ENCODE data around the gene RDH11. TPM values are rescaled to one million over a fixed set of nuclear protein-coding genes. Genes with fewer than 3 reads are reported as not detected.

RDH11 gene
- polyA plus RNA-seq, 1 of the 3 experiments (the other 2 are of a cell fraction) = 44.7 TPM

- Histone ChIP-seq H4K20me1 (ENCODE audit: insufficient read depth) (peaks cover 10% of the 10 kb centered on the region; the same call in 1 of the 2 replicates), H3K4me1 (ENCODE audit: control insufficient read depth in 1 of 2, insufficient read depth in 2 of 2, low read depth in 1 of 2, low read length in 1 of 2) (peaks cover 6 to 9% of the 10 kb centered on the region in 2 experiments; a peak in 2 of 4 replicates), H3F3A (replicated peaks; ENCODE audit: insufficient read depth) (peaks cover 4% of the 10 kb centered on the region), H3K27me3 (ENCODE audit: insufficient read depth) (no peaks in the 10 kb centered on the region), H3K4me2 (no peak overlapping the region), H3K4me3 (ENCODE audit: low read depth in 2 of 2, low read length in 1 of 2) (no peak overlapping the region), H3K79me2 (ENCODE audit: insufficient read depth) (peaks cover 22% of the 10 kb centered on the region), H3K36me3 (replicated peaks in 1 of 2; ENCODE audit: control insufficient read depth in 1 of 2, insufficient read depth in 2 of 2, low read length in 1 of 2) (no peaks in the 10 kb centered on the region), H2AFZ (ENCODE audit: low read depth) (no peak overlapping the region), H3K9me3 (no peaks in the 10 kb centered on the region), H3K9ac (no peak overlapping the region), H3K27ac (ENCODE audit: low read depth in 2 of 2, low read length in 1 of 2) (no peak overlapping the region), H3K9me2 (no peaks in the 10 kb centered on the region)
- WGBS (ENCODE audit: low lambda C conversion rate) = 21% methylated on average over 1 of the region's 1 CpG
- TF ChIP-seq RAD21 (IDR thresholded peaks at IDR 0.05; ENCODE audit: low read length) = no peak
- ChIA-PET CTCF (interaction anchor here (0.9 to 1.9 kb wide), 4 partner anchors 25 to 114 kb away, joined by 3 to 7 read pairs (median 4); partner anchors contain the start of gene ARG2), POLR2A (interaction anchor here (1.1 kb wide), 1 partner anchor 23 kb away, joined by 3 read pairs; no protein-coding TSS in a partner anchor)
- DNase-seq = no peak
These were observed 2.6 kb upstream of the RDH11 start for GRCh38 chr14:67698179-67698578.

DNA sequence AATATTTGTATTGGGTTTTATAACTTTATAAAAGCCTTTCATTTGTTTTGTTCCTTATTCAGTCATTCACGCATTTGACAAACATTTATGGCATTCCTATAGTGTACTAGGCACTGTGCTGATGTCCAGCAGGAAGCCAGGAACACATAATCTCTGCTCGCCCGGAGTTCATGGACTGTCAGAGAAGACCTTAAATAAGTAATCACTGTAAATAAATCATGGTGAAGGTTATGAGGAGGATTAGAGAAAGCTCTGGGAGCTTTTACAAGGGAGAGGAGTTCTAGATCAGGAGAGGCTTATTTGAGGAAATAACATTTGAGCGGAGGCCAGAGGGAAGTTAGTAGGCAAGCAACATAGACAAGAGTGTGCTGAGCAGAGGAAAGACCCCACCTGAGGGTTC is 1.4 kb upstream of the RDH11 start:
- ChIA-PET CTCF (interaction anchor here (1.2 to 1.9 kb wide), 2 partner anchors 78 to 113 kb away, joined by 4 to 7 read pairs; partner anchors contain the start of gene ARG2), POLR2A (no interaction called here)
- 92% methylated on average over 4 of the region's 4 CpGs for WGBS (ENCODE audit: low lambda C conversion rate)
- Histone ChIP-seq H3K9ac (no peak overlapping the region), H2AFZ (ENCODE audit: low read depth) (no peak overlapping the region), H3K79me2 (ENCODE audit: insufficient read depth) (peaks cover 32% of the 10 kb centered on the region), H3K4me2 (no peak overlapping the region), H3K27ac (ENCODE audit: low read depth in 2 of 2, low read length in 1 of 2) (no peak overlapping the region), H3K27me3 (ENCODE audit: insufficient read depth) (no peaks in the 10 kb centered on the region), H4K20me1 (ENCODE audit: insufficient read depth) (peaks cover 17% of the 10 kb centered on the region; the same call in 1 of the 2 replicates), H3K36me3 (replicated peaks in 1 of 2; ENCODE audit: control insufficient read depth in 1 of 2, insufficient read depth in 2 of 2, low read length in 1 of 2) (peaks cover 7 to 8% of the 10 kb centered on the region in 2 experiments), H3K9me3 (no peaks in the 10 kb centered on the region), H3K9me2 (no peaks in the 10 kb centered on the region), H3F3A (replicated peaks; ENCODE audit: insufficient read depth) (peaks cover 4% of the 10 kb centered on the region), H3K4me3 (ENCODE audit: low read depth in 2 of 2, low read length in 1 of 2) (no peak overlapping the region), H3K4me1 (ENCODE audit: control insufficient read depth in 1 of 2, insufficient read depth in 2 of 2, low read depth in 1 of 2, low read length in 1 of 2) (peaks cover 6 to 12% of the 10 kb centered on the region in 2 experiments; a peak in 2 of 4 replicates)
- no peak for DNase-seq
- no peak for TF ChIP-seq EP300 (IDR thresholded peaks at IDR 0.05; ENCODE audit: borderline replicate concordance in 1 of 2, low read depth in 1 of 2, low read length in 1 of 2)
- no peak for TF ChIP-seq JUND (IDR thresholded peaks at IDR 0.05)
- TF ChIP-seq, protein P1, sequence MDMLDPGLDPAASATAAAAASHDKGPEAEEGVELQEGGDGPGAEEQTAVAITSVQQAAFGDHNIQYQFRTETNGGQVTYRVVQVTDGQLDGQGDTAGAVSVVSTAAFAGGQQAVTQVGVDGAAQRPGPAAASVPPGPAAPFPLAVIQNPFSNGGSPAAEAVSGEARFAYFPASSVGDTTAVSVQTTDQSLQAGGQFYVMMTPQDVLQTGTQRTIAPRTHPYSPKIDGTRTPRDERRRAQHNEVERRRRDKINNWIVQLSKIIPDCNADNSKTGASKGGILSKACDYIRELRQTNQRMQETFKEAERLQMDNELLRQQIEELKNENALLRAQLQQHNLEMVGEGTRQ (IDR thresholded peaks at IDR 0.05; ENCODE audit: borderline replicate concordance, low read depth, low read length) = no peak
- TF ChIP-seq FOXJ3 (CRISPR knock-in tag; IDR thresholded peaks at IDR 0.05) = no peak
- TF ChIP-seq FOXM1 (IDR thresholded peaks at IDR 0.05; ENCODE audit: low read depth) = no peak
- TF ChIP-seq RAD21 (IDR thresholded peaks at IDR 0.05; ENCODE audit: low read length) = no peak
- TF ChIP-seq, protein P2, sequence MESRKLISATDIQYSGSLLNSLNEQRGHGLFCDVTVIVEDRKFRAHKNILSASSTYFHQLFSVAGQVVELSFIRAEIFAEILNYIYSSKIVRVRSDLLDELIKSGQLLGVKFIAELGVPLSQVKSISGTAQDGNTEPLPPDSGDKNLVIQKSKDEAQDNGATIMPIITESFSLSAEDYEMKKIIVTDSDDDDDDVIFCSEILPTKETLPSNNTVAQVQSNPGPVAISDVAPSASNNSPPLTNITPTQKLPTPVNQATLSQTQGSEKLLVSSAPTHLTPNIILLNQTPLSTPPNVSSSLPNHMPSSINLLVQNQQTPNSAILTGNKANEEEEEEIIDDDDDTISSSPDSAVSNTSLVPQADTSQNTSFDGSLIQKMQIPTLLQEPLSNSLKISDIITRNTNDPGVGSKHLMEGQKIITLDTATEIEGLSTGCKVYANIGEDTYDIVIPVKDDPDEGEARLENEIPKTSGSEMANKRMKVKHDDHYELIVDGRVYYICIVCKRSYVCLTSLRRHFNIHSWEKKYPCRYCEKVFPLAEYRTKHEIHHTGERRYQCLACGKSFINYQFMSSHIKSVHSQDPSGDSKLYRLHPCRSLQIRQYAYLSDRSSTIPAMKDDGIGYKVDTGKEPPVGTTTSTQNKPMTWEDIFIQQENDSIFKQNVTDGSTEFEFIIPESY (IDR thresholded peaks at IDR 0.05; ENCODE audit: borderline replicate concordance, low read depth) = no peak
- TF ChIP-seq MXI1 (IDR thresholded peaks at IDR 0.05; ENCODE audit: low read depth, low read length) = no peak

Data from SK-N-SH (cell line).